K562 (cell line): ENCODE results near the gene ZNF577. TPM values are rescaled to one million over a fixed set of nuclear protein-coding genes. Genes with fewer than 3 reads are reported as not detected.

Experiments used
- ATAC-seq: fragments of 200-7000 bp; cut with Tn5 transposase; 3 replicates; pipeline ENCODE4 v1.9.1; 2020; ENCODE audit warnings: moderate library complexity
- BruUV-seq: library from RNA; stranded (reverse); fragments of 400-500 nt; replicated peaks from 2 replicates; lab custom pipeline; 2021; lab: Mats Ljungman, UMichigan
- CTCF ChIA-PET: fragments of 300-600 bp; formaldehyde crosslinking; extraction: SDS; loops from one replicate; lab custom pipeline; 2021; ENCODE audit warnings: low intra/inter-chr PET ratio; lab: Yijun Ruan, JAX
- POLR2A ChIA-PET: fragments of 300-600, 350-650 bp; sonication (Branson Sonifier 250); formaldehyde crosslinking; extraction: SDS; loops from one replicate; lab custom pipeline; 2021; ENCODE audit warnings: antibody characterized with exemption, inconsistent platforms; lab: Yijun Ruan, JAX
- DNase-seq, 4 experiments: peaks; one replicate each; pipeline versions ENCODE4 v3.0.0 to v3.0.0-alpha.2; 2011 to 2018; ENCODE audit warnings: low spot score in 3 of 4, mixed read lengths in 3 of 4; ENCODE audit errors: extremely low read depth in 1 of 4
- FAIRE-seq: peaks from 2 replicates; lab custom pipeline; 2011; peaks lifted over from hg19 to GRCh38; lab: Jason Lieb, UNC
- H2AFZ ChIP-seq: 2 replicates; pipeline ENCODE4 v1.6.0; 2011; ENCODE audit warnings: low read depth, low read length, control low read depth, inconsistent platforms
- H3K27ac ChIP-seq: fragments of 200-600 bp; 3 replicates; pipeline ENCODE4 v1.8.0; 2011; ENCODE audit warnings: low read depth, mild to moderate bottlenecking, control low read depth, inconsistent platforms, low read length, moderate library complexity, mixed read lengths; ENCODE audit errors: extremely low read depth
- H3K27me3 ChIP-seq, 2 experiments: fragments of 300-600 bp in 1 of 2; 2 replicates in 1 of 2; 3 replicates in 1 of 2; pipeline versions ENCODE4 v1.6.0 to v1.8.0; 2011; ENCODE audit warnings: inconsistent platforms in 2 of 2, low read length in 2 of 2, mild to moderate bottlenecking in 1 of 2, mixed read lengths in 1 of 2, moderate library complexity in 1 of 2; ENCODE audit not compliant: control insufficient read depth in 2 of 2, insufficient read depth in 2 of 2
- H3K36me3 ChIP-seq: fragments of 300-600 bp; 3 replicates; pipeline ENCODE4 v1.8.0; 2011; ENCODE audit warnings: mild to moderate bottlenecking, low read length, inconsistent platforms; ENCODE audit not compliant: control insufficient read depth, insufficient read depth
- H3K4me1 ChIP-seq, 2 experiments: fragments of 200-600 bp in 1 of 2; replicated peaks in 1 of 2; 2 replicates in 1 of 2; 3 replicates in 1 of 2; pipeline versions ENCODE4 v1.5.1 to v1.8.0; 2011; ENCODE audit warnings: inconsistent platforms in 2 of 2, low read length in 2 of 2, mild to moderate bottlenecking in 1 of 2, mixed read lengths in 1 of 2, moderate library complexity in 1 of 2; ENCODE audit not compliant: control insufficient read depth in 2 of 2, insufficient read depth in 2 of 2
- H3K4me2 ChIP-seq: 2 replicates; pipeline ENCODE4 v1.6.1; 2011; ENCODE audit warnings: low read length, control low read depth, inconsistent platforms, mixed read lengths; ENCODE audit not compliant: insufficient read depth
- H3K4me3 ChIP-seq: fragments of 200-600 bp; sonication (generic), shearing (Covaris generic); 2 replicates; pipeline ENCODE4 v1.5.1; 2016; ENCODE audit warnings: control low read depth, inconsistent platforms
- H3K79me2 ChIP-seq: fragments of 200-600 bp; 3 replicates; pipeline ENCODE4 v1.8.0; 2011; ENCODE audit warnings: low read length, inconsistent platforms; ENCODE audit not compliant: control insufficient read depth, insufficient read depth
- H3K9ac ChIP-seq, 2 experiments: 2 replicates each; pipeline versions ENCODE4 v1.6.0 to v1.6.1; 2011; ENCODE audit warnings: low read depth in 2 of 2, low read length in 2 of 2, control low read depth in 1 of 2, inconsistent platforms in 1 of 2, mild to moderate bottlenecking in 1 of 2, mixed read lengths in 1 of 2; ENCODE audit not compliant: insufficient read depth in 1 of 2
- H3K9me1 ChIP-seq: one replicate; pipeline ENCODE4 v1.6.0; 2011; ENCODE audit warnings: inconsistent platforms, mild to moderate bottlenecking, low read length, moderate library complexity; ENCODE audit not compliant: control insufficient read depth, insufficient read depth
- H3K9me3 ChIP-seq: replicated peaks from 2 replicates; pipeline ENCODE4 v1.5.1; 2011; ENCODE audit warnings: low read depth, low read length, inconsistent platforms; ENCODE audit not compliant: control insufficient read depth, insufficient read depth
- H4K20me1 ChIP-seq: replicated peaks from 2 replicates; pipeline ENCODE4 v1.6.1; 2011; ENCODE audit warnings: low read length, inconsistent platforms, mixed read lengths; ENCODE audit not compliant: control insufficient read depth, insufficient read depth
- CBX1 ChIP-seq: sonication (generic); IDR thresholded peaks from 2 replicates; pipeline ENCODE4 v1.6.1; 2016; ENCODE audit warnings: antibody characterized with exemption, low read depth, mild to moderate bottlenecking
- CBX3 ChIP-seq, 2 experiments: IDR thresholded peaks; 1 replicate in 1 of 2; 2 replicates in 1 of 2; pipeline ENCODE4 v1.6.1; 2012; ENCODE audit warnings: inconsistent platforms in 2 of 2, low read length in 2 of 2, borderline replicate concordance in 1 of 2, control low read depth in 1 of 2
- CBX5 ChIP-seq: IDR thresholded peaks from 2 replicates; pipeline ENCODE4 v1.6.1; 2014; ENCODE audit warnings: low read depth, borderline replicate concordance
- CCNT2 ChIP-seq: IDR thresholded peaks from 2 replicates; pipeline ENCODE4 v1.6.1; 2011; ENCODE audit warnings: borderline replicate concordance, low read depth, mild to moderate bottlenecking, moderate library complexity, mixed read lengths, low read length; ENCODE audit not compliant: insufficient read length; ENCODE audit errors: extremely low read depth
- CGGBP1 ChIP-seq: fragments of 250-450 bp; sonication (Bioruptor Pico); IDR thresholded peaks from 2 replicates; pipeline ENCODE4 v1.9.0; 2021; ENCODE audit warnings: mild to moderate bottlenecking
- JUND ChIP-seq, 2 experiments: IDR thresholded peaks; 2 replicates in 1 of 2; 3 replicates in 1 of 2; pipeline ENCODE4 v1.6.1; 2011; ENCODE audit warnings: borderline replicate concordance in 2 of 2, low read depth in 2 of 2, low read length in 2 of 2, improper control_type of control experiment in 1 of 2, missing biosample characterization in 1 of 2, missing genetic modification characterization in 1 of 2, missing genetic modification reagents in 1 of 2
- MAFG ChIP-seq: fragments of 450-650 bp; conservative IDR thresholded peaks from 2 replicates; pipeline ENCODE4 v1.6.1; 2016; ENCODE audit warnings: missing genetic modification characterization, missing compliant biosample characterization
- NCOA6 ChIP-seq: fragments of 450-650 bp; IDR thresholded peaks from 2 replicates; pipeline ENCODE4 v1.6.1; 2017; ENCODE audit warnings: mild to moderate bottlenecking
- SRSF1 ChIP-seq: fragments of 200-400 bp; formaldehyde crosslinking; IDR thresholded peaks from 2 replicates; pipeline ENCODE4 v1.6.1; 2017; ENCODE audit warnings: mild to moderate bottlenecking, low read depth, low read length, moderate library complexity
- TRIM28 ChIP-seq: fragments of 450-650 bp; IDR thresholded peaks from 2 replicates; pipeline ENCODE4 v1.6.1; 2017
- ZNF589 ChIP-seq: fragments of 200-800 bp; sonication (Bioruptor generic); IDR thresholded peaks from 2 replicates; pipeline ENCODE4 v1.6.1; 2016; ENCODE audit warnings: low read depth, missing genetic modification characterization, missing compliant biosample characterization
- WGBS: fragments of 100-300 bp; shearing (Covaris generic); methylation state at CpG from one replicate; pipeline ENCODE4 v1.1.6; 2016; ENCODE audit warnings: low coverage, mixed read lengths; ENCODE audit not compliant: insufficient coverage; ENCODE audit errors: missing lambda C conversion rate; 5-methylcytosine and 5-hydroxymethylcytosine counted together
- in situ Hi-C: fragments of 300-500 bp; cut with MboI; formaldehyde crosslinking; loops from 4 replicates; pipeline ENCODE4 v1.15.0; 2018; ENCODE audit warnings: inconsistent platforms, mixed read lengths
- intact Hi-C: fragments of 100-400 bp; cut with micrococcal nuclease; formaldehyde crosslinking; loops from 2 replicates; pipeline ENCODE4 v1.14.2; 2022
- polyA plus RNA-seq, 8 experiments: library from polyadenylated mRNA; depleted of rRNA in 4 of 8; stranded (reverse) in 5 of 8; unstranded in 3 of 8; fragments of >200 nt; fragmentation: Nextera tagmentation in 2 of 8; fragmentation: Illumina TruSeq in 1 of 8; extraction: Ambion mirVana in 2 of 8; extraction: Trizol in 1 of 8; gene quantifications; 2 replicates each; pipeline versions ENCODE4 v1.2.1 to v1.2.3, GENCODE V29; 2011 to 2014; ENCODE audit warnings: inconsistent platforms in 1 of 8, missing spikeins in 1 of 8
- total RNA-seq, 7 experiments: library from RNA; depleted of rRNA in 6 of 7; stranded (reverse); fragments of >200 nt in 6 of 7; fragmentation: Illumina TruSeq in 2 of 7; extraction: Trizol in 2 of 7; gene quantifications; 2 replicates each; pipeline versions ENCODE4 v1.2.1 to v1.2.3, GENCODE V29; 2011 to 2021; ENCODE audit warnings: low replicate concordance in 1 of 7
- TF ChIP-seq, protein P1 (sequence below), 3 experiments: fragments of 200-800 bp in 1 of 3; sonication (Bioruptor generic) in 1 of 3; sonication (generic) in 1 of 3; formaldehyde crosslinking in 1 of 3; IDR thresholded peaks; 2 replicates each; pipeline versions ENCODE4 v1.6.1 to v1.8.0; 2016 to 2022; ENCODE audit warnings: mild to moderate bottlenecking in 2 of 3, missing compliant biosample characterization in 2 of 3, missing genetic modification characterization in 2 of 3, missing genetic modification reagents in 1 of 3
- TF ChIP-seq, protein P2 (sequence below): sonication (generic); formaldehyde crosslinking; IDR thresholded peaks from 2 replicates; pipeline ENCODE4 v1.8.0; 2023; ENCODE audit warnings: mild to moderate bottlenecking, missing genetic modification reagents

The ZNF577 gene
- total and polyA plus RNA-seq, 9 of the 15 experiments (the other 6 are each of a cell fraction or from before 2014, with no cell fraction given): 1.3 to 12.7 (median 7.0) TPM

- 0 out of 2 replicates have a peak, but pooled peaks have one; percentile 10 for TF ChIP-seq ZNF589 (CRISPR knock-in tag)
These were observed 38.7 kb upstream of the ZNF577 start (continued) for GRCh38 chr19:51926426-51926783.

- intact Hi-C loops: no loop called here
- peaks cover 21% of the 10 kb centered on the region for H3K9me3 ChIP-seq
- TF ChIP-seq, protein P1, sequence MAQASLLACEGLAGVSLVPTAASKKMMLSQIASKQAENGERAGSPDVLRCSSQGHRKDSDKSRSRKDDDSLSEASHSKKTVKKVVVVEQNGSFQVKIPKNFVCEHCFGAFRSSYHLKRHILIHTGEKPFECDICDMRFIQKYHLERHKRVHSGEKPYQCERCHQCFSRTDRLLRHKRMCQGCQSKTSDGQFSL (CRISPR knock-in tag; IDR thresholded peaks at IDR 0.05): 0 out of 2 replicates have a peak, but pooled peaks have one; percentile 26
- TF ChIP-seq, protein P1 (tag; IDR thresholded peaks at IDR 0.05): no peak
- TF ChIP-seq CBX5 (peak; percentile 81; the same call in 1 of the 2 replicates), CGGBP1 (CRISPR knock-in tag) (no peak), CCNT2 (no peak), CBX1 (peak; percentile 74; the same call in 1 of the 2 replicates), MAFG (tag) (no peak), SRSF1 (no peak), JUND (IDR thresholded peaks at IDR 0.05; ENCODE audit: borderline replicate concordance, low read depth, low read length) (no peak), JUND (tag; IDR thresholded peaks at IDR 0.05; ENCODE audit: borderline replicate concordance, low read depth, low read length) (no peak), CBX3 (IDR thresholded peaks at IDR 0.05; ENCODE audit: borderline replicate concordance in 1 of 2, low read length in 2 of 2) (peak in 1 of 2 experiments; percentile 31; a peak in 1 of 3 replicates), NCOA6 (no peak), TRIM28 (peak; percentile 81; the same call in 1 of the 2 replicates)
- TF ChIP-seq, protein P2, sequence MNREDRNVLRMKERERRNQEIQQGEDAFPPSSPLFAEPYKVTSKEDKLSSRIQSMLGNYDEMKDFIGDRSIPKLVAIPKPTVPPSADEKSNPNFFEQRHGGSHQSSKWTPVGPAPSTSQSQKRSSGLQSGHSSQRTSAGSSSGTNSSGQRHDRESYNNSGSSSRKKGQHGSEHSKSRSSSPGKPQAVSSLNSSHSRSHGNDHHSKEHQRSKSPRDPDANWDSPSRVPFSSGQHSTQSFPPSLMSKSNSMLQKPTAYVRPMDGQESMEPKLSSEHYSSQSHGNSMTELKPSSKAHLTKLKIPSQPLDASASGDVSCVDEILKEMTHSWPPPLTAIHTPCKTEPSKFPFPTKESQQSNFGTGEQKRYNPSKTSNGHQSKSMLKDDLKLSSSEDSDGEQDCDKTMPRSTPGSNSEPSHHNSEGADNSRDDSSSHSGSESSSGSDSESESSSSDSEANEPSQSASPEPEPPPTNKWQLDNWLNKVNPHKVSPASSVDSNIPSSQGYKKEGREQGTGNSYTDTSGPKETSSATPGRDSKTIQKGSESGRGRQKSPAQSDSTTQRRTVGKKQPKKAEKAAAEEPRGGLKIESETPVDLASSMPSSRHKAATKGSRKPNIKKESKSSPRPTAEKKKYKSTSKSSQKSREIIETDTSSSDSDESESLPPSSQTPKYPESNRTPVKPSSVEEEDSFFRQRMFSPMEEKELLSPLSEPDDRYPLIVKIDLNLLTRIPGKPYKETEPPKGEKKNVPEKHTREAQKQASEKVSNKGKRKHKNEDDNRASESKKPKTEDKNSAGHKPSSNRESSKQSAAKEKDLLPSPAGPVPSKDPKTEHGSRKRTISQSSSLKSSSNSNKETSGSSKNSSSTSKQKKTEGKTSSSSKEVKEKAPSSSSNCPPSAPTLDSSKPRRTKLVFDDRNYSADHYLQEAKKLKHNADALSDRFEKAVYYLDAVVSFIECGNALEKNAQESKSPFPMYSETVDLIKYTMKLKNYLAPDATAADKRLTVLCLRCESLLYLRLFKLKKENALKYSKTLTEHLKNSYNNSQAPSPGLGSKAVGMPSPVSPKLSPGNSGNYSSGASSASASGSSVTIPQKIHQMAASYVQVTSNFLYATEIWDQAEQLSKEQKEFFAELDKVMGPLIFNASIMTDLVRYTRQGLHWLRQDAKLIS: no peak
These were observed 34.2 kb upstream of the ZNF577 start for GRCh38 chr19:51921949-51922348.

More at GRCh38 chr19:51921949-51922348, 34.2 kb upstream of the ZNF577 start:
- no peaks in the 10 kb centered on the region for H3K9me1 ChIP-seq
- no peaks in the 10 kb centered on the region for H3K27me3 ChIP-seq
- WGBS: 0% methylated on average over 8 of the region's 8 CpGs
- H3K27ac ChIP-seq: no peak overlapping the region
- no TSS peak for BruUV-seq
- POLR2A ChIA-PET: interaction anchor here (0.5 kb wide), 1 partner anchor 99 kb away, joined by 3 read pairs; no protein-coding TSS in a partner anchor
- CTCF ChIA-PET: no interaction called here
- H3K36me3 ChIP-seq: no peaks in the 10 kb centered on the region
- ATAC-seq (no peak), FAIRE-seq (no peak), DNase-seq (peak in 1 of 4 experiments; percentile 29)
- no peak overlapping the region for H3K4me2 ChIP-seq
- in situ Hi-C loops: no loop called here
- H3K79me2 ChIP-seq: no peaks in the 10 kb centered on the region
- no peak overlapping the region for H2AFZ ChIP-seq
- H3K4me3 ChIP-seq: no peak overlapping the region
- no peaks in the 10 kb centered on the region for H4K20me1 ChIP-seq
- no peaks in the 10 kb centered on the region; a peak in 2 of 5 replicates for H3K4me1 ChIP-seq
- H3K9ac ChIP-seq: no peak overlapping the region
